Nephron (organoid): ENCODE measurements around the gene PITX1.

ENCODE experiments used
- H3K27ac Mint-ChIP-seq, 3 experiments: 2 replicates each; pipeline ENCODE4 v1.8.0; 2020; ENCODE audit warnings: mixed read lengths in 3 of 3, mild to moderate bottlenecking in 2 of 3, moderate library complexity in 1 of 3
- H3K27me3 Mint-ChIP-seq: 2 replicates; pipeline ENCODE4 v1.8.0; 2021; ENCODE audit warnings: low read depth, mild to moderate bottlenecking, moderate library complexity, mixed read lengths
- H3K36me3 Mint-ChIP-seq: 2 replicates; pipeline ENCODE4 v1.8.0; 2020; ENCODE audit warnings: low read depth, mixed read lengths
- H3K4me1 Mint-ChIP-seq: 2 replicates; pipeline ENCODE4 v1.8.0; 2020; ENCODE audit warnings: mixed read lengths
- H3K4me3 Mint-ChIP-seq, 3 experiments: 2 replicates each; pipeline ENCODE4 v1.8.0; 2020; ENCODE audit warnings: mild to moderate bottlenecking in 3 of 3, mixed read lengths in 3 of 3, moderate library complexity in 2 of 3
- H3K9me3 Mint-ChIP-seq: 2 replicates; pipeline ENCODE4 v1.8.0; 2020; ENCODE audit warnings: mixed read lengths
- CTCF ChIP-seq, 3 experiments: fragments of 200-600 bp; sonication (generic); IDR thresholded peaks; one replicate each; pipeline ENCODE4 v1.5.0; 2021; ENCODE audit warnings: antibody characterized with exemption in 3 of 3; ENCODE audit not compliant: unreplicated experiment in 3 of 3

PITX1 gene

GRCh38 chr5:135051399-135051798 lies 17.4 kb upstream of the PITX1 start:
- no peak for TF ChIP-seq CTCF (IDR thresholded peaks at IDR 0.05; ENCODE audit: unreplicated experiment in 3 of 3)
- no peak overlapping the region for H3K27ac Mint-ChIP-seq
- peaks cover 5% of the 10 kb centered on the region for H3K4me1 Mint-ChIP-seq
- H3K27me3 Mint-ChIP-seq = peaks cover 95% of the 10 kb centered on the region
- no peaks in the 10 kb centered on the region for H3K9me3 Mint-ChIP-seq
- H3K36me3 Mint-ChIP-seq = no peaks in the 10 kb centered on the region
- no peak overlapping the region for H3K4me3 Mint-ChIP-seq

- Mint-ChIP-seq H3K27ac (no peak overlapping the region), H3K9me3 (no peaks in the 10 kb centered on the region), H3K27me3 (peaks cover 95% of the 10 kb centered on the region), H3K4me3 (no peak overlapping the region), H3K36me3 (no peaks in the 10 kb centered on the region), H3K4me1 (peaks cover 5% of the 10 kb centered on the region)
- TF ChIP-seq CTCF (IDR thresholded peaks at IDR 0.05; ENCODE audit: unreplicated experiment in 3 of 3) = no peak
Observed at GRCh38 chr5:135050244-135050767, 16.3 kb upstream of the PITX1 start.

GRCh38 chr5:135048930-135049329 lies 14.9 kb upstream of the PITX1 start:
- no peaks in the 10 kb centered on the region for H3K36me3 Mint-ChIP-seq
- peaks cover 99% of the 10 kb centered on the region for H3K27me3 Mint-ChIP-seq
- no peak overlapping the region for H3K27ac Mint-ChIP-seq

GRCh38 chr5:135048286-135048685 lies 14.3 kb upstream of the PITX1 start:
- peaks cover 5% of the 10 kb centered on the region for H3K4me1 Mint-ChIP-seq
- TF ChIP-seq CTCF (IDR thresholded peaks at IDR 0.05; ENCODE audit: unreplicated experiment in 3 of 3) = no peak
- no peaks in the 10 kb centered on the region for H3K36me3 Mint-ChIP-seq
- peaks cover 99% of the 10 kb centered on the region for H3K27me3 Mint-ChIP-seq
- H3K9me3 Mint-ChIP-seq = no peaks in the 10 kb centered on the region
- no peak overlapping the region for H3K27ac Mint-ChIP-seq
- H3K4me3 Mint-ChIP-seq = no peak overlapping the region

More at GRCh38 chr5:135048930-135049329, 14.9 kb upstream of the PITX1 start:
- Mint-ChIP-seq H3K4me3 (no peak overlapping the region), H3K9me3 (no peaks in the 10 kb centered on the region), H3K4me1 (peaks cover 5% of the 10 kb centered on the region)
- TF ChIP-seq CTCF (IDR thresholded peaks at IDR 0.05; ENCODE audit: unreplicated experiment in 3 of 3) = no peak

- peaks cover 99% of the 10 kb centered on the region for H3K27me3 Mint-ChIP-seq
- no peak overlapping the region for H3K27ac Mint-ChIP-seq
- no peaks in the 10 kb centered on the region for H3K36me3 Mint-ChIP-seq
- H3K9me3 Mint-ChIP-seq = no peaks in the 10 kb centered on the region
- no peak overlapping the region for H3K4me3 Mint-ChIP-seq
- peaks cover 5% of the 10 kb centered on the region for H3K4me1 Mint-ChIP-seq
- TF ChIP-seq CTCF (IDR thresholded peaks at IDR 0.05; ENCODE audit: unreplicated experiment in 3 of 3) = no peak
Observed at GRCh38 chr5:135047347-135047695, 13.3 kb upstream of the PITX1 start.

- H3K4me3 Mint-ChIP-seq = no peak overlapping the region
- H3K27ac Mint-ChIP-seq = no peak overlapping the region
- no peak for TF ChIP-seq CTCF (IDR thresholded peaks at IDR 0.05; ENCODE audit: unreplicated experiment in 3 of 3)
Observed at GRCh38 chr5:135046661-135047346, 12.8 kb upstream of the PITX1 start.

More at GRCh38 chr5:135046661-135047346, 12.8 kb upstream of the PITX1 start:
- Mint-ChIP-seq H3K4me1 (peaks cover 5% of the 10 kb centered on the region), H3K9me3 (no peaks in the 10 kb centered on the region), H3K27me3 (peaks cover 99% of the 10 kb centered on the region), H3K36me3 (no peaks in the 10 kb centered on the region)
